Smooth muscle cell (in vitro differentiated cells): ENCODE measurements around the gene EPN3. TPM values are rescaled to one million over a fixed set of nuclear protein-coding genes. Genes with fewer than 3 reads are reported as not detected.

Experiments used
- DNase-seq: peaks from one replicate; lab custom pipeline; 2025; ENCODE audit not compliant: unreplicated experiment; lab: John Stamatoyannopoulos, UW
- H2AFZ ChIP-seq: fragments of 200-600 bp; sonication (generic); 2 replicates; pipeline ENCODE4 v1.6.0; 2016; ENCODE audit warnings: antibody characterized with exemption, low read depth, mild to moderate bottlenecking
- H3F3A ChIP-seq: fragments of 200-600 bp; sonication (generic); 2 replicates; pipeline ENCODE4 v1.6.0; 2017; ENCODE audit warnings: antibody characterized with exemption, low read depth
- H3K27ac ChIP-seq: fragments of 200-600 bp; sonication (generic); 2 replicates; pipeline ENCODE4 v1.5.1; 2016; ENCODE audit warnings: low read depth, mild to moderate bottlenecking
- H3K27me3 ChIP-seq: fragments of 200-600 bp; sonication (generic); 2 replicates; pipeline ENCODE4 v1.6.1; 2016; ENCODE audit warnings: low read depth, mild to moderate bottlenecking
- H3K36me3 ChIP-seq: fragments of 200-600 bp; sonication (generic); 2 replicates; pipeline ENCODE4 v1.5.1; 2016; ENCODE audit warnings: low read depth
- H3K4me1 ChIP-seq: fragments of 200-600 bp; sonication (generic); 2 replicates; pipeline ENCODE4 v1.5.1; 2016; ENCODE audit warnings: low read depth
- H3K4me2 ChIP-seq: fragments of 200-600 bp; sonication (generic); 2 replicates; pipeline ENCODE4 v1.6.0; 2016; ENCODE audit warnings: mild to moderate bottlenecking
- H3K4me3 ChIP-seq: fragments of 200-600 bp; sonication (generic); 2 replicates; pipeline ENCODE4 v1.5.1; 2016; ENCODE audit warnings: mild to moderate bottlenecking
- H3K79me2 ChIP-seq: fragments of 200-600 bp; sonication (generic); 2 replicates; pipeline ENCODE4 v1.6.0; 2016; ENCODE audit warnings: low read depth, mild to moderate bottlenecking
- H3K9ac ChIP-seq: fragments of 200-600 bp; sonication (generic); 2 replicates; pipeline ENCODE4 v1.6.0; 2016; ENCODE audit warnings: low read depth
- H3K9me3 ChIP-seq: fragments of 200-600 bp; sonication (generic); replicated peaks from 2 replicates; pipeline ENCODE4 v1.5.1; 2016; ENCODE audit warnings: low read depth
- H4K20me1 ChIP-seq: fragments of 200-600 bp; sonication (generic); 2 replicates; pipeline ENCODE4 v1.6.0; 2016; ENCODE audit warnings: low read depth
- CTCF ChIP-seq: fragments of 200-600 bp; sonication (generic); IDR thresholded peaks from 2 replicates; pipeline ENCODE4 v1.5.1; 2017; ENCODE audit warnings: borderline replicate concordance, mild to moderate bottlenecking, antibody characterized with exemption; ENCODE audit not compliant: insufficient read depth, poor library complexity, severe bottlenecking
- WGBS: methylation state at CpG from one replicate; pipeline ENCODE4 v1.1.7; 2016; ENCODE audit warnings: low lambda C conversion rate; 5-methylcytosine and 5-hydroxymethylcytosine counted together
- polyA plus RNA-seq: library from polyadenylated mRNA; unstranded; fragments of >200 nt; fragmentation: Nextera tagmentation; extraction: Ambion mirVana; gene quantifications from 2 replicates; pipeline ENCODE4 v1.2.1, GENCODE V29; 2016
- total RNA-seq: library from RNA; depleted of rRNA; stranded (reverse); fragments of >200 nt; gene quantifications from 2 replicates; pipeline ENCODE4 v1.2.3, GENCODE V29; 2014

The EPN3 gene
- total and polyA plus RNA-seq, 2 experiments from 2014 or later, result 3.9 to 5.1 TPM

- TF ChIP-seq CTCF, result no peak
- peaks cover 1% of the 10 kb centered on the region for H3K4me1 ChIP-seq
- H3K9me3 ChIP-seq, result no peaks in the 10 kb centered on the region
- 78% methylated on average over 7 of the region's 7 CpGs for WGBS
- no peaks in the 10 kb centered on the region for H3K79me2 ChIP-seq
- no peak for DNase-seq
- no peak overlapping the region for H3K4me3 ChIP-seq
- H3K9ac ChIP-seq, result no peak overlapping the region
- no peak overlapping the region for H3K4me2 ChIP-seq
- peaks cover 9% of the 10 kb centered on the region for H3K27me3 ChIP-seq
- H3F3A ChIP-seq, result no peaks in the 10 kb centered on the region
- H4K20me1 ChIP-seq, result no peaks in the 10 kb centered on the region
- no peaks in the 10 kb centered on the region for H3K36me3 ChIP-seq
- H2AFZ ChIP-seq, result no peak overlapping the region
- H3K27ac ChIP-seq, result no peak overlapping the region
These were observed 38.0 kb downstream of the EPN3 start for GRCh38 chr17:50570528-50570927.

GRCh38 chr17:50571681-50572080, 39.1 kb downstream of the EPN3 start:
- H4K20me1 ChIP-seq, result no peaks in the 10 kb centered on the region
- no peaks in the 10 kb centered on the region for H3K4me1 ChIP-seq
- WGBS, result 91% methylated on average over 19 of the region's 19 CpGs
- no peak for DNase-seq
- no peak overlapping the region for H3K27ac ChIP-seq
- no peak overlapping the region for H3K4me3 ChIP-seq
- TF ChIP-seq CTCF, result no peak
- peaks cover 3% of the 10 kb centered on the region for H3K27me3 ChIP-seq
- no peaks in the 10 kb centered on the region for H3F3A ChIP-seq
- H3K9me3 ChIP-seq, result no peaks in the 10 kb centered on the region
- H2AFZ ChIP-seq, result no peak overlapping the region
- no peak overlapping the region for H3K4me2 ChIP-seq
- no peaks in the 10 kb centered on the region for H3K79me2 ChIP-seq
- H3K9ac ChIP-seq, result no peak overlapping the region
- H3K36me3 ChIP-seq, result no peaks in the 10 kb centered on the region

GRCh38 chr17:50572541-50572940, 40.0 kb downstream of the EPN3 start:
- Histone ChIP-seq H3K4me1 (no peaks in the 10 kb centered on the region), H3K4me3 (no peak overlapping the region), H3K79me2 (no peaks in the 10 kb centered on the region), H3K9me3 (no peaks in the 10 kb centered on the region), H4K20me1 (no peaks in the 10 kb centered on the region), H3K27me3 (no peaks in the 10 kb centered on the region), H3K36me3 (no peaks in the 10 kb centered on the region), H3K27ac (no peak overlapping the region), H3F3A (no peaks in the 10 kb centered on the region), H3K9ac (no peak overlapping the region), H2AFZ (no peak overlapping the region), H3K4me2 (no peak overlapping the region)
- WGBS, result 97% methylated on average over 20 of the region's 20 CpGs
- DNase-seq, result no peak
- TF ChIP-seq CTCF, result no peak

- Histone ChIP-seq H3K4me2 (no peak overlapping the region), H3K4me3 (no peak overlapping the region), H3K79me2 (no peaks in the 10 kb centered on the region), H3K9me3 (no peaks in the 10 kb centered on the region), H3K27ac (no peak overlapping the region), H2AFZ (no peak overlapping the region), H4K20me1 (no peaks in the 10 kb centered on the region), H3K36me3 (no peaks in the 10 kb centered on the region), H3K27me3 (no peaks in the 10 kb centered on the region), H3K9ac (no peak overlapping the region), H3F3A (no peaks in the 10 kb centered on the region), H3K4me1 (no peaks in the 10 kb centered on the region)
- DNase-seq, result no peak
- 82% methylated on average over 12 of the region's 12 CpGs for WGBS
- no peak for TF ChIP-seq CTCF
These were observed 41.5 kb downstream of the EPN3 start for GRCh38 chr17:50573866-50574611.
